NCI-H1092 treated with DMSO at 0.1 percent for 48 hours (cell line): ENCODE results near the gene CBLB.

Experiments
- DNase-seq: peaks from one replicate; lab custom pipeline; 2025; lab: John Stamatoyannopoulos, UW

CBLB gene

DNA sequence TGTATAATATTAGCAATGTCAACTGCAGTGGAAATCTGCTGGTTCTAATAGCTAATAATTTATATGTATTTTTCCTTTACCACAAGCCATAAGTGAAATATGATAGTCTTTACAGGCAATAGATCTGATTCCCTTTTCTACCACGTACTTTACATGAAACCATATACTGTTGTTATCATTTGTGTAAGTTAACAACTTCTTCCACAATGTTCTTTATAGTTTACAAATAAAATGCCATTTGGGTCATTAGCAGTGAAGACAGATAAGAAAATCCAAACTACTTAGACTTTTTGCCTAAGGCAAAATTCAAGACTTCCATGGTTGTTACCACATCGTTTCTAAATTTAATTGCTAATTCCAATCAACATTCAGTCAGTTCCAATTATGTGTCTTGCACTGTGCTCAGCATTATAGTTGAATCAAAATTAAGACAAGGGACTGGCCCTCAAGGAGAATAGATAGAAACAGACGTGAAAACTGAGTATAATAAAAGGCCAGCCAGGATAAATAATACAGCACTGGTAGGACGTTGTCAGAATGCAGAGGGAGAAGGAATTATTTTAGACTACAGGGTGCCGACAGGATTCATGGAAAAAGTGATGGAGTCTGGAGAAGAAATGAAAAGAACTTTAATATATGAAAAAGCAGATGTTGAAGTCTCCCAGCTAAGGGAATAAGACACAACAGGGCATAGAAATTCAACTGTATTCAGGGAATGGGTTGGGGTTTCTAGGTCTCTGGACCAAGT is 252.3 kb downstream of the CBLB start:
- no peak for DNase-seq

DNA sequence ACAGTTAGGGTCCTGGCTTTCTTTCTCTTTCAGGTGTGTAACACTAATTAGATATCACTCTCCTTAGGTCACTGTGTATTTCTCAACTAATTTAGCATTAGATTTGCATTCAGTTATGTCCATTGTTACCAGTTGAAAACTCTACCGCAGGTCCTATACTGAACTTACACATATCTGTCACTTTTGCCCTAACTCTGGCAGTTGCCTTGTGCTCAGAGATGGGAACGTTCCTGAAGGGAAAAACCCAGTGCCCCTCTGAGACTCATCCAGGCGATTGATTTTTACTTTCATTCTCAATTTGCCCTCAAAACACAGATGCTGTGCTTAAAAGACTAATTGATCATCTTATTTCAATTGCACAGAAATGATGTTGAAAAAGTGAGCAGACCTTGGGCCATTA is 253.0 kb downstream of the CBLB start:
- DNase-seq = no peak

DNA sequence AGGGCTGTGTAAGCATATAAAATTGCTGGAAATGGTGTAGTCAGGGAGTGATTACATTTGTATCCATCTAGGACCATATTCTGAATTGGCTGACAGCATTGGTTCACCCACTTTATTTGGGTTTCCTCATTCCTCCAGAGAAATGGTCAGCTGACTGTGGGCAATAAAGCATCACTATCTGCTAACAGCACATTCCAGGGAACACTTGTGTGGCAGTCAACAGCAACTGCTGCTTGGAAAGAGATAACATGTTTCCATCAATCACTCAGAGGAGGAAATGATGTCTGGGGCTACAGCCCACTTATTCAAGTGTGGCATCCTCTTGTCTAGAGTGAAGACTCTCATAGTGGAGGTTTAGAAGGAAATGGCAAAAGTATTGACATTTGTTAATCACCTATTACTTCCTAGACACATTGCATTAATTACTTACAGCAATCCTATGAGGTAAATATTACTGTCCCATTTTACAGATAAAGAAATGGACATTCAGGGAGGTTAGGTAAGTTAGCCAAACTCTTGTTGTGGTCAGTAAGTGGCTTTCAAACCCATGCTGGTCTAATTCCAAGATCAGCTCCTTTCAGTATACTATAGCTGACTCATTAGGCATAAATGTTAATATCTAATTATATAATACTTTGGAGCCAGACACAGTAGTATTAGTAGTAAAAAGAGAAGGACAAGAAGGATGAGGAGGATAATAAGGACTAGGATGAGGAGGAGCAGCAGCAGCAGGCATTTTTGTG is 254.4 kb downstream of the CBLB start:
- no peak for DNase-seq

DNA sequence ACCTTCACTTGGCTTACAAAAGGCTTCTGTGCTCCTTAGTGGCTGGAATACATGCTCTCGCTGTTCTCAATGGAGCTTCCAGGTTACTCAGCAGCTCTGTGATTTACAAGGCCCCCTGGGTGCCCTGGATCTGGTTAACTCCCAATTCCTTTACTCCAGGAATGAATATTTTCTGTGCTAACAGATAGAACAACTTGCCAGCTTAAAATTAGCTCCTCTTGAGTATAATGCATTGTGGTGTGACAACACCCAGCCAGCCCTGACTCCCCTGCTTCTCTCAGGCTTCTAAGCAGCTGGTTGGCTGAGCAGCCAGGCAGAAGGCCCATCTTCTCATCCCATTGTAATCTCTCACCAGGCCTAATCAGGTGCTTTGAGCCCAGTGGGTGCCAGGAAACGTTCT is 255.7 kb downstream of the CBLB start:
- no peak for DNase-seq

DNA sequence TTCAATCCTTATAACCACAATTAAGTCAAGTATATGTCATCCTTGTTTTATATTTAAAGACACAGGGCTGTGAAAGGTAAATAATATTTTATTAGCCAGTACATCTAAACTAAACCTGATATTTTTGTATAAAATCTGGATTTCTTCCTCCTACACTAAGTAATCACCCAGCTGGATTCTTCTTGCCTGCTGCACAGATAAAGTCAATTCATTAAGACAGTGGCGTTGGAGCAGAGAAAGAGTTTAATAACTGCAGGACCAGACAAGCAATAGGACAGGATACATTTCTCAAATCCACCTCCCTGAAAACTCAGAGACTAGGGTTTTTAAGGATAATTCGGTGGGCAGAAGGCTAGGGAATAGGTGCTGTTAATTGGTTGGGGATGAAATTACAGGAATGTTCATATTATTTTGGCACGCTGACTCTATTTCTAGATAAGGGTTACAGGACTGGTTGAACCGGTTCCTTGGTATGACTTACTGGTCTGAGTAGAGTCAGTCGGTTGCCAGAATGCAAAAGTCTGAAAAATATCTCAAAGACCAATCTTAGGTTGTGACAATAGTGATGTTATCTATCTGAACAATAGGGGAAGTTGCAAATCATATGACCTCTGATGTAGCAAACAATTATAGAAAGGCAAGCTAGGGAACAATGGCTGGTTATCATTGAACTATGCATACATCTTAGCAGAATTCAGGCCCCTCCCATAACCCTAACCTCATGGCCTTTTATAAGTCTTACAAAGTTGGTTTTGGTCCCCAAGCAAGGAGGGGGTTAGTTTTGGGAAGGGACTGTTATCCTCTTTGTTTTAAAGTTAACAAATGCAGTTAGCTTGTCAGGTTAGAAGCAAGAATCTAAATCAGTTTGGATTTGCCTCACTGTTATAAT is 257.3 kb downstream of the CBLB start:
- no peak for DNase-seq

DNA sequence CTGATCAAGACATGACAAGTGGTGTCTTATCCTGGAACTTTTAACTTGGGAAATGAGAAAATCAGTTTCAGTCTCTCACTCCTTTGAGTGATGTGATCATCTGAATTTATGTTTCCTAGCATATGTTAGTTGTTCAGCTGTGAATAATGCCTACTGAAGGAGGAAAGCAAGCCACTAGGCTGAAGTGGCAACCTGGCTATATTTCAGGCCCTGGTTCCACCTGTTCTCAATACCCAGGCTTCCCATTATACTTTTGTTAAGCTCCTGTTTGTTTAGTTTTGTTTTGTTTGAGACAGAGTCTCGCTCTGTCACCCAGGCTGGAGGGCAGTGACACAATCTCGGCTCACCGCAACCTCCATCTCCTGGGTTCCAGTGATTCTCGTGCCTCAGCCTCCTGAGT is 258.3 kb downstream of the CBLB start:
- peak; percentile 18 for DNase-seq

DNA sequence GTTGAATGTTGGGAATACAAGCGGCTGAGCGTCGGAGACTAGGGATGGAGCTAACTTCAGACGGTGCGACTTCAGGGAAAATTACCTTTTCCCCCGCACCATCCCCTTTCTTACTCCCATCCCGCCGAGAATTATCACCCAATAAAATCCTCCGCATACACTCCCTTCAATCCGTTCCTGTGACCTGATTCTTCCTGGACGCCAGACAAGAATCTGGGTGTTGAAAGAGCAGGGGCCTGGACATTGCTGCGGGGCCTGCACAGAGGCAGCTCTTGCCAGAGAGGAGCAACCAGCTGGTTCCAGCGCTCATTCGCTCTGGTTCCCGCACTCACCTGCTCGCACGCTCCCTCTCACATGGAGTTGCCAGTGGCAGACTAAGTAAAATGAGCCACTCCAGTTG is 260.2 kb downstream of the CBLB start:
- no peak for DNase-seq

DNA sequence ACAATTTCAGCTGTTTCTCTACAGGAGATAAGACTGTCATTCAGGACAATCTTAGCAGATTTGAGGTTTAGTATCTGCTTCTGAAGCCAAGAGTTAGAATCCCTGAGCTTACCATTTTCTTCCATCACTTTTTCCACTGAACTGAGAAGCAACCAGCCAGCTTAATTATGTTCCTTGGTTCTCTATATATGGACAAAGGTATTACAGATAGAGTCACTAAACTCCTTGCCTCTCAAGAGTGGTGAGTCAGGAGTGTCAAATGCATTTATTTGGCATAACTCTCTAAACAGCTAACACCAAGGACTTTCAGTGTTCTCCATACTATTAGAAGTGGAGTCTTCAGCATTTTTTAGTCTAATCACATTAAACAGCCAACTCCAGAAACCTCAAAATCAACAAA is 262.8 kb downstream of the CBLB start:
- no peak for DNase-seq
